Loucy (cell line): Measurements from ENCODE around the gene IQCK.

Source experiments
- H2AFZ ChIP-seq: fragments of 200-600 bp; sonication (generic); 2 replicates; pipeline ENCODE4 v1.6.0; 2016; ENCODE audit warnings: antibody characterized with exemption, mild to moderate bottlenecking, low read length, moderate library complexity
- H3F3A ChIP-seq: fragments of 200-600 bp; 2 replicates; pipeline ENCODE4 v1.6.0; 2016; ENCODE audit warnings: antibody characterized with exemption, low read depth, mild to moderate bottlenecking
- H3K27me3 ChIP-seq: fragments of 200-600 bp; sonication (generic); 2 replicates; pipeline ENCODE4 v1.6.1; 2014; ENCODE audit warnings: low read length, mild to moderate bottlenecking; ENCODE audit not compliant: insufficient read depth, poor library complexity, severe bottlenecking
- H3K36me3 ChIP-seq: fragments of 200-600 bp; sonication (generic); 2 replicates; pipeline ENCODE4 v1.6.1; 2016; ENCODE audit warnings: low read length; ENCODE audit not compliant: insufficient read depth
- H3K4me1 ChIP-seq: fragments of 200-600 bp; sonication (generic); 2 replicates; pipeline ENCODE4 v1.5.1; 2014; ENCODE audit warnings: low read length, mild to moderate bottlenecking; ENCODE audit not compliant: insufficient read depth, poor library complexity, severe bottlenecking
- H3K4me2 ChIP-seq: fragments of 200-600 bp; sonication (generic); 2 replicates; pipeline ENCODE4 v1.6.0; 2014; ENCODE audit warnings: antibody characterized with exemption, low read length, low read depth, mild to moderate bottlenecking; ENCODE audit not compliant: poor library complexity, severe bottlenecking
- H3K4me3 ChIP-seq: fragments of 200-600 bp; sonication (generic); 2 replicates; pipeline ENCODE4 v1.5.1; 2014; ENCODE audit warnings: low read length, mild to moderate bottlenecking, mixed read lengths; ENCODE audit not compliant: poor library complexity, severe bottlenecking
- H3K79me2 ChIP-seq: fragments of 200-600 bp; sonication (generic); 2 replicates; pipeline ENCODE4 v1.6.1; 2014; ENCODE audit warnings: low read length; ENCODE audit not compliant: insufficient read depth
- H3K9ac ChIP-seq: fragments of 200-600 bp; sonication (generic); 2 replicates; pipeline ENCODE4 v1.6.0; 2014; ENCODE audit warnings: mild to moderate bottlenecking, low read depth, low read length, moderate library complexity; ENCODE audit not compliant: poor library complexity, severe bottlenecking
- H3K9me2 ChIP-seq: fragments of 200-600 bp; sonication (generic); replicated peaks from 2 replicates; pipeline ENCODE4 v1.6.1; 2016; ENCODE audit warnings: low read depth, low read length, mixed read lengths
- H3K9me3 ChIP-seq: fragments of 200-600 bp; sonication (generic); 2 replicates; pipeline ENCODE4 v1.6.1; 2014; ENCODE audit warnings: mild to moderate bottlenecking, antibody characterized with exemption, low read length, low read depth; ENCODE audit not compliant: insufficient read depth
- H4K20me1 ChIP-seq: fragments of 200-600 bp; sonication (generic); 2 replicates; pipeline ENCODE4 v1.6.0; 2014; ENCODE audit warnings: antibody characterized with exemption, low read length, mild to moderate bottlenecking; ENCODE audit not compliant: insufficient read depth, poor library complexity, severe bottlenecking
- CTCF ChIP-seq: fragments of 200-600 bp; sonication (generic); conservative IDR thresholded peaks from 2 replicates; pipeline ENCODE4 v1.5.1; 2014; ENCODE audit warnings: mild to moderate bottlenecking, antibody characterized with exemption, low read length
- EZH2phosphoT487 ChIP-seq: fragments of 200-600 bp; IDR thresholded peaks from 2 replicates; pipeline ENCODE4 v1.6.1; 2018; ENCODE audit warnings: antibody characterized with exemption, mild to moderate bottlenecking, moderate library complexity, borderline replicate concordance

IQCK gene

GRCh38 chr16:19875900-19876299, 157.8 kb downstream of the IQCK start:
- Histone ChIP-seq H3K9me3 (no peaks in the 10 kb centered on the region), H3K36me3 (no peaks in the 10 kb centered on the region), H3K4me2 (no peak overlapping the region), H3K4me3 (no peak overlapping the region), H2AFZ (no peak overlapping the region), H3K4me1 (no peaks in the 10 kb centered on the region), H3K9me2 (no peaks in the 10 kb centered on the region), H3F3A (no peaks in the 10 kb centered on the region), H3K27me3 (no peaks in the 10 kb centered on the region), H3K79me2 (no peaks in the 10 kb centered on the region), H4K20me1 (no peaks in the 10 kb centered on the region), H3K9ac (no peak overlapping the region)
- TF ChIP-seq EZH2phosphoT487: no peak
- TF ChIP-seq CTCF: no peak

- H3K9ac ChIP-seq: no peak overlapping the region
- H3K27me3 ChIP-seq: no peaks in the 10 kb centered on the region
- no peak overlapping the region for H2AFZ ChIP-seq
- TF ChIP-seq CTCF: no peak
- TF ChIP-seq EZH2phosphoT487: no peak
- H3K36me3 ChIP-seq: no peaks in the 10 kb centered on the region
- H3F3A ChIP-seq: no peaks in the 10 kb centered on the region
- no peaks in the 10 kb centered on the region for H3K9me3 ChIP-seq
- no peaks in the 10 kb centered on the region for H3K9me2 ChIP-seq
- no peaks in the 10 kb centered on the region for H4K20me1 ChIP-seq
- no peaks in the 10 kb centered on the region for H3K4me1 ChIP-seq
- no peak overlapping the region for H3K4me2 ChIP-seq
- no peaks in the 10 kb centered on the region for H3K79me2 ChIP-seq
- no peak overlapping the region for H3K4me3 ChIP-seq
Measured at GRCh38 chr16:19876501-19877059, 158.5 kb downstream of the IQCK start.

- no peak overlapping the region for H3K4me2 ChIP-seq
- no peak overlapping the region for H2AFZ ChIP-seq
- H3K9ac ChIP-seq: no peak overlapping the region
- no peaks in the 10 kb centered on the region for H3K9me2 ChIP-seq
- no peaks in the 10 kb centered on the region for H4K20me1 ChIP-seq
- no peaks in the 10 kb centered on the region for H3K27me3 ChIP-seq
- no peaks in the 10 kb centered on the region for H3K36me3 ChIP-seq
- no peaks in the 10 kb centered on the region for H3K79me2 ChIP-seq
- H3F3A ChIP-seq: no peaks in the 10 kb centered on the region
- H3K4me1 ChIP-seq: no peaks in the 10 kb centered on the region
- H3K4me3 ChIP-seq: no peak overlapping the region
- TF ChIP-seq CTCF (no peak), EZH2phosphoT487 (no peak)
- no peaks in the 10 kb centered on the region for H3K9me3 ChIP-seq
Measured at GRCh38 chr16:19878757-19879156, 160.7 kb downstream of the IQCK start.
